Measurements from ENCODE around the gene GRIFIN.

GRIFIN gene

DNA sequence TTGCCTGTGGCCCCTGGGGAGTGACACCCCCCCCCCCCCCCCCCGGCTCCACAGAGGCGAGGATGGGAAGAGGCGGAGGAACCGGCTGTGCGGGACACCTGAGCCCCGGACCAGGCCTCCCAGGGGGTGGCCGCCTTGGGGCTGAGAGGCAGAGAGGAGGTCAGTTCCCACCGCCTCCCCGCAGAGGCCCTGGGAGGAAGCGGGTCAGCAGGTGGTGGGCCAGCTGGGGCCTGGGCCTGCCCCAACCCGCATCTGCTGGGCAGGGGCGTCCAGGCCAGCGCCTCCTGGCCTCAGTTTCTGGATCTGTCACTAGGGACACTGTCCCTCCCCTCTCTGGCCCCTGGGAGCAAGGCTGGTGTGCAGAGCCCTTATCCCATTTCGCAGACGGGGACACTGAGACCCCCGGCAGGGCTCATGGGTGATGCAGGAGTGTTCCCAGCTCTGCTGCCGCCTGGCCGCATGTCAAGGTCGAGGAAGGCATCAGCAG, 28.7 kb upstream of the GRIFIN start:
- no peak overlapping the region for H3K4me3 ChIP-seq (ENCODE audit: insufficient read depth, low read depth, low read length, poor library complexity, severe bottlenecking)
- H3K36me3 ChIP-seq (ENCODE audit: control insufficient read depth, insufficient read depth, low read length) = no peaks in the 10 kb centered on the region
- H3K27ac ChIP-seq (ENCODE audit: insufficient read depth, low read length, poor library complexity, severe bottlenecking) = no peak overlapping the region
- no peaks in the 10 kb centered on the region for H3K9me3 ChIP-seq (ENCODE audit: control insufficient read depth, low read length)
- H3K4me1 ChIP-seq (ENCODE audit: control insufficient read depth, insufficient read depth, low read length, poor library complexity, severe bottlenecking) = peaks cover 27% of the 10 kb centered on the region
- DNase-seq = no peak
- no peaks in the 10 kb centered on the region for H3K27me3 ChIP-seq (replicated peaks; ENCODE audit: control insufficient read depth, insufficient read depth, low read length, poor library complexity, severe bottlenecking)

DNA sequence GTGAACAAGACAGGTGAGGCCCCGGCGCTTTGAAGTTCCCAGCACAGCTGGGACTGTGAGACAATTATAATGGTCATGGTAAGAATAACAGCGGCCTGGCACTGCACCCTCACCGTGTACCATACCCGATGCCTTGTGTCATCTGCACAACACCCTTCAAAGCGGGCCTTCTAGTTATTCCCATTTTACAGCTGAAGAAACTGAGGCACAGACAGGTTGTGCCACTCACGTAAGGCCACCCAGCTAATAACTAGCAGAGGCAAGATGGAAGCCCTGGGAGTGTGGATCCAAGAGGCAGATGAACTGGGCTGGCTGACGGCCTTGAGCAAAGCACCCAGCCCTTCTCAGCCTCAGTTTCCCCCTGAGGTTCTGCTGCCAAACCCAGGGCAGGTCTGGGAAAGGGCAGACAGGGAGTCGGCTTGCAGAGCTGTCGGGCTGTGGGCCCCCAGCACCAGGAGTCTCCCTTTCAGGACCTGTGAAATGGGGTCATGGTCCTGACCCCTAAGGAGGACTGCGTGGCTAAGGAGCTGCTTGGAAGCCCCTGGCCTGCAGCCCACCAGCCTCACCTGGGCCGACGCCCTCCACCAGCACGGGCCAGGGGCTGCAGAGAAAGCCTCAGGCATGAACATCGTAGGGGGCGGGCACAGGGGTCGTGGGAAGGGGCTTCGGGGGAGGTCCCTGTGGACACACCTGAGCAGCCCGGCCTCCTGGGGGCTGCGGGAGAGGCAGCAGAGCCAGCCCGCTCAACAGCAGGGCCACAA, 28.1 kb upstream of the GRIFIN start:
- Histone ChIP-seq H3K9me3 (ENCODE audit: control insufficient read depth, low read length) (no peaks in the 10 kb centered on the region), H3K27me3 (replicated peaks; ENCODE audit: control insufficient read depth, insufficient read depth, low read length, poor library complexity, severe bottlenecking) (no peaks in the 10 kb centered on the region), H3K4me1 (ENCODE audit: control insufficient read depth, insufficient read depth, low read length, poor library complexity, severe bottlenecking) (peaks cover 21% of the 10 kb centered on the region), H3K36me3 (ENCODE audit: control insufficient read depth, insufficient read depth, low read length) (no peaks in the 10 kb centered on the region), H3K4me3 (ENCODE audit: insufficient read depth, low read depth, low read length, poor library complexity, severe bottlenecking) (no peak overlapping the region), H3K27ac (ENCODE audit: insufficient read depth, low read length, poor library complexity, severe bottlenecking) (no peak overlapping the region)
- DNase-seq = no peak

DNA sequence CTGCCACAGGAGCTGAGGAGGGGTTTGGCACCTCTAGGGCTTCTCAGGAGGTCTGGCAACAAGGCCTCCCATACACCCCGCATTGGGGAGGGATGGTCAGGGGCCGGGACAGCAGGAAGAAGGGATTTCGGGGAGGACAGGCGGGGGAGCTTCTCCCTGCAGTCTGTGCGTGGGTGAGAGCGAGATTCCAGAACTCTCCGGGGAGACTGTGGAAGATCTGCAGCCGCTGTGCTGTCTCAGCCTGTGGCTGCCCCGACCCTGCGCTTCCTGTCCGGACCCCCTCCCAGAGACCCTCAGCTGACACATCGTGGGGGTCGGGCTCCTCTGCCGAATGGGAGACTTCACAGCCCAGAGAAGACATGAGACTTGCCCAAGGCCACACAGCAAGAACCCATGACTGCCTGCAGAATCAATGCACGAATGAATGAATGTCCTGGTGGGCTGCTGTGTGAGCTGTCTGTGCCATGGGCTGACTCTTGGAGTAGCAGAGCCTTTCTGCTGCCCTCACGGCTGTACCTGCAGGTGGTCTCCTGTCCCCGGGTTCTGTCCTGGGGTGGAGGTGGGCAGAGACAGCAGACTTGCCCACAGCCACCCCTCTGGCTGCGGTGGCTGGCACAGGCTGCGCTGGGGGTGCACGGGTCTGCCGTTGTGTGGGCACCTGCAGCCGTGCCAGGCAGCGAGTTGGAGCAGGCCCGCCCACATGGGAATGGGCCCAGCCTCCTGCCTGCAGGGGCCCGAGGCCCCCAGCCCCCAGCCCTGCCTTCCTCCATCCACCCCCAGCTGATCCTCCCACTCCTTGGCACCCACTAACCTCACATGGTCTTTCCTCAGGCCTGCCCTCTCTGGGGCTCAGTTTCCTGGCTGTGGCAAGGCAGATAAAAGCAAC, 27.1 kb upstream of the GRIFIN start:
- no peak for DNase-seq
- Histone ChIP-seq H3K27ac (ENCODE audit: insufficient read depth, low read length, poor library complexity, severe bottlenecking) (no peak overlapping the region), H3K27me3 (replicated peaks; ENCODE audit: control insufficient read depth, insufficient read depth, low read length, poor library complexity, severe bottlenecking) (no peaks in the 10 kb centered on the region), H3K4me3 (ENCODE audit: insufficient read depth, low read depth, low read length, poor library complexity, severe bottlenecking) (no peak overlapping the region), H3K36me3 (ENCODE audit: control insufficient read depth, insufficient read depth, low read length) (no peaks in the 10 kb centered on the region), H3K9me3 (ENCODE audit: control insufficient read depth, low read length) (no peaks in the 10 kb centered on the region), H3K4me1 (ENCODE audit: control insufficient read depth, insufficient read depth, low read length, poor library complexity, severe bottlenecking) (peaks cover 12% of the 10 kb centered on the region)

DNA sequence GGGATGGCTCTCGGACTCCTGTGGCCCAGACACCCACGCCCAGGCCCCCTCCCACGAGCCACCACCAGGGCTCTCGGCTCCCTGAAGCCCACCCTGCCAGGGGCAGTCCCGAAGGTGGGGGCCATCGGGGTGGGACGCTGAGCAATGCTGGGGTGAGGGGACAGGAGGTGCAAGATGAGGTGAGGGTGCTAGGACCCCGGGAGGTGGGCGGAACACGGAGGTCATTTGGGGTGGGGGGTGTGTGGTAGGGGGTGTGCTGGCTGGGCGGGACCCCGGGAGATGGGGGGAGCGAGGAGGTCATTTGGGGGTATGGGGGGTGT, 26.4 kb upstream of the GRIFIN start:
- H3K27me3 ChIP-seq (replicated peaks; ENCODE audit: control insufficient read depth, insufficient read depth, low read length, poor library complexity, severe bottlenecking) = peaks cover 4% of the 10 kb centered on the region
- DNase-seq = no peak
- H3K36me3 ChIP-seq (ENCODE audit: control insufficient read depth, insufficient read depth, low read length) = no peaks in the 10 kb centered on the region
- no peaks in the 10 kb centered on the region for H3K9me3 ChIP-seq (ENCODE audit: control insufficient read depth, low read length)
- H3K4me1 ChIP-seq (ENCODE audit: control insufficient read depth, insufficient read depth, low read length, poor library complexity, severe bottlenecking) = peaks cover 5% of the 10 kb centered on the region
- no peak overlapping the region for H3K27ac ChIP-seq (ENCODE audit: insufficient read depth, low read length, poor library complexity, severe bottlenecking)
- H3K4me3 ChIP-seq (ENCODE audit: insufficient read depth, low read depth, low read length, poor library complexity, severe bottlenecking) = no peak overlapping the region

DNA sequence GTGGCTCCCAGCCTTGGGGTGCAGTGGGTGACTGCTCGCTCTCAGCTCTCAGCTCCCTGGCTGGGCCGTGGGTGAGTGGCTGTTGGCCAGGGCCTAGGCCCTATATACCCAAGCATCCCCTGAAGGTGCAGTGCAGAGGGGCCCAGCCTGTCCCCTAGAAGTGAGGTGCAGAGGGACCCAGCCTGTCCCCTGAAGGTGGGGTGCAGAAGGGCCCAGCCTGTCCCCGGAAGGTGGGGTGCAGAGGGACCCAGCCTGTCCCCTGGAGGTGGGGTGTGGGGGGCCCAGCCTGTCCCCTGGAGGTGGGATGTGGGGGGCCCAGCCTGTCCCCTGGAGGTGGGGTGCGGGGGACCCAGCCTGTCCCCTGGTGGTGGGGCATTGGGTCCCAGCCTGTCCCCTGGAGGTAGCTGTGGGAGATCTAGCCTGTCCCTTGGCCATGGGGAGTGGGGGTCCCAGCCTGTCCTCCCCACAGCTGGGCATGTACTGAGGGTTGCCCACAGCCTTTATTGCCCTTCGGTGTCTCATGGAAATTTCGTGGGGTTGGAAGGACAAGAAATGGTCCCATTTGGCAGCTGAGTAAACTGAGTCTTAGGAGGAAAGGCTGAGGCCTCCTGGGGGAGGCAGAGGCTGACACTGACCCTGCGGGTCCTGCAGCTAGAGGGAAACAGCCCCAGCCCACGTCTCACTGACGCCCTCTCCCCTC, 25.9 kb upstream of the GRIFIN start:
- Histone ChIP-seq H3K4me3 (ENCODE audit: insufficient read depth, low read depth, low read length, poor library complexity, severe bottlenecking) (no peak overlapping the region), H3K9me3 (ENCODE audit: control insufficient read depth, low read length) (no peaks in the 10 kb centered on the region), H3K4me1 (ENCODE audit: control insufficient read depth, insufficient read depth, low read length, poor library complexity, severe bottlenecking) (no peaks in the 10 kb centered on the region), H3K36me3 (ENCODE audit: control insufficient read depth, insufficient read depth, low read length) (no peaks in the 10 kb centered on the region), H3K27ac (ENCODE audit: insufficient read depth, low read length, poor library complexity, severe bottlenecking) (no peak overlapping the region), H3K27me3 (replicated peaks; ENCODE audit: control insufficient read depth, insufficient read depth, low read length, poor library complexity, severe bottlenecking) (peaks cover 8% of the 10 kb centered on the region)
- no peak for DNase-seq

DNA sequence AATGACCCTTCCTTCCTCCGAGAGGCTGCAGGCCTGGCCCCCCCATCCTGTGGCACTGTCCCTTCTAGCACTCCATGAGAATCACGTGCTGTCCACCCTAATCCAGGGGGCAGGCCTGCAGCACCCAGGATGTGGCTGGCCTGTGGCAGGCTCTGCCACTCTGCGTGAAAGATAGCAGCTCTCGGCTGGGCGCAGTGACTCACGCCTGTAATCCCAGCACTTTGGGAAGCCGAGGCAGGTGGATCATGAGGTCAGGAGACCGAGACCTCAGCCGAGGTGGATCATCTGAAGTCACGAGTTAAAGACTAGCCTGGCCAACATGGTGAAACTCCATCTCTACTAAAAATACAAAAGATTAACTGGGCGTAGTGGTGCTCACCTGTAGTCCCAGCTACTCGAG, 24.5 kb upstream of the GRIFIN start:
- Histone ChIP-seq H3K27me3 (replicated peaks; ENCODE audit: control insufficient read depth, insufficient read depth, low read length, poor library complexity, severe bottlenecking) (peaks cover 8% of the 10 kb centered on the region), H3K4me3 (ENCODE audit: insufficient read depth, low read depth, low read length, poor library complexity, severe bottlenecking) (no peak overlapping the region), H3K27ac (ENCODE audit: insufficient read depth, low read length, poor library complexity, severe bottlenecking) (no peak overlapping the region), H3K9me3 (ENCODE audit: control insufficient read depth, low read length) (no peaks in the 10 kb centered on the region), H3K36me3 (ENCODE audit: control insufficient read depth, insufficient read depth, low read length) (no peaks in the 10 kb centered on the region), H3K4me1 (ENCODE audit: control insufficient read depth, insufficient read depth, low read length, poor library complexity, severe bottlenecking) (no peaks in the 10 kb centered on the region)
- DNase-seq = no peak

DNA sequence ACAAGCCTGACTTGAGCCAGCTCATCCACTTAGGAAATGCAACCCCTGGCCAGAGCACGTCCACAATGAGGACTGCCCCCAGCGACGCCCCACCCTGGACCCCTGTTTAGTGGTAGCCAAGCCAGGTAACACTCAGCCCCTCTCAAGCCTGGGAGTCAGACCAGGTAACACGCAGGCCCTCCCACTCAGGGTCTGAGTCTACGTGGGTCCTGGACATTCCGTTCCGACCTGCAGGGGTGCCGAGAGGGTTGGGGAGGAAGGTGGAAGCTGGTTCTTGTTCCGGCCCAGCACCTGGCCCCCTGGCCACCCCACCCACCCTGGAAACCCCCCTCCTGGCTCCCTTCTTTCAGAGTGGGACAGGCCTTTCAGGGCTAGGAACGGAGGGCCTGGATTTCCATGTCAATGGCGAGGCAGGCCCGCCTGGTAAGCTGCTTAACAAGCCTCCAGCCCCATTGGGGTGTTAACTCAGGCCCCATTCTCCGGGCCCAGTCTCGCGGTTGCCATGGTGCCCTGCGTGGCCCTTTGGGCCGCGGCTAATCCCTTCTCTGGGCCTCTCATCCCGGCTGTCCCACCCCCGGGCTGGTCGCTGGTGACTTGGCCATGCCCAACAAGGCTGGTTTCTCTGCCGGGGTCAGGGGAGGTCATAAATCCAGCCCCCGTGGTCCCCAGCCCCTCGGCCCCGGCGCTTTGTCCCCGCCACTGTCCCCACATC, 23.7 kb upstream of the GRIFIN start:
- no peaks in the 10 kb centered on the region for H3K9me3 ChIP-seq (ENCODE audit: control insufficient read depth, low read length)
- no peaks in the 10 kb centered on the region for H3K36me3 ChIP-seq (ENCODE audit: control insufficient read depth, insufficient read depth, low read length)
- no peak overlapping the region for H3K4me3 ChIP-seq (ENCODE audit: insufficient read depth, low read depth, low read length, poor library complexity, severe bottlenecking)
- H3K27ac ChIP-seq (ENCODE audit: insufficient read depth, low read length, poor library complexity, severe bottlenecking) = no peak overlapping the region
- no peaks in the 10 kb centered on the region for H3K4me1 ChIP-seq (ENCODE audit: control insufficient read depth, insufficient read depth, low read length, poor library complexity, severe bottlenecking)
- peaks cover 8% of the 10 kb centered on the region for H3K27me3 ChIP-seq (replicated peaks; ENCODE audit: control insufficient read depth, insufficient read depth, low read length, poor library complexity, severe bottlenecking)
- no peak for DNase-seq

DNA sequence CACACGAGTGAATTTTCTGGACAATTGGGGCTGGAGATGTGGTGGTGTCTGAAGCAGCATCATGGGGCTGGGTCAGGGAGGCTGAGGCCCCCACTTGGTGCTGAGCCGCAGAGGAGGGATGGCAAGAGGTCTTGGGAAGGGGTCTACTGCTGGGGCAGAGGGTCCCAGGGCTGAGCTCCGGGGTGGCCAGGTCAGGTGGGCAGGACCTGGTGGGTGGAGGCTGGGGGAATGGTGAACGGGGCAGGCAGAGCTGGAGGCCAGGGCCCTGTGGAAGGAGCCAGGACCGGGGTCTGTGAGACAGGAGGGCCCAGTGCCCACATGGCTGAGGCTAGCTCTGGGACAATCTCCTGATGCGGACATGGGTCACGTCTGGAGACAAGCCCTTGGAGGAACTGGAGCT, 23.0 kb upstream of the GRIFIN start:
- DNase-seq = no peak
- Histone ChIP-seq H3K27me3 (replicated peaks; ENCODE audit: control insufficient read depth, insufficient read depth, low read length, poor library complexity, severe bottlenecking) (peaks cover 8% of the 10 kb centered on the region), H3K9me3 (ENCODE audit: control insufficient read depth, low read length) (no peaks in the 10 kb centered on the region), H3K36me3 (ENCODE audit: control insufficient read depth, insufficient read depth, low read length) (no peaks in the 10 kb centered on the region), H3K4me1 (ENCODE audit: control insufficient read depth, insufficient read depth, low read length, poor library complexity, severe bottlenecking) (no peaks in the 10 kb centered on the region), H3K27ac (ENCODE audit: insufficient read depth, low read length, poor library complexity, severe bottlenecking) (no peak overlapping the region), H3K4me3 (ENCODE audit: insufficient read depth, low read depth, low read length, poor library complexity, severe bottlenecking) (no peak overlapping the region)

DNA sequence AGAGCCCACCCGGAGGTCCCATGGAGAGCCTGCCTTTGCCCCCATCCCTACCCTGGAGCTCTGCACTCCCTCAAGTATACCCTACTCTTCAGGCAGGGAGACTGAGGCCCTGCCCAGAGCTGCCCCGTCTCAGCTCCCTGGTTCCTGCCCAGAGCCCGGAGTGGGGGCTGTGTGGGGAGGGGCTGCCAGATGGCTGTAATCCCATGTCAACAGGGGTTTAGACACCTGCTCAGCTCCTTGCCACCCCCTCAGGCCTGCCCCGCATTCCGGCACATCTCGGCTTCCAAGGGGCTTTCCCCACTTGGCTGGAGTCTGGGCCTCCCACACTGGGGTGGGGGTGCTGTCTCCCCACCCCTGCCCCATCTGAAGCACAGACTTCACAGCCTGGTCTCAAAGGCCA, 22.5 kb upstream of the GRIFIN start:
- DNase-seq = no peak
- H3K4me1 ChIP-seq (ENCODE audit: control insufficient read depth, insufficient read depth, low read length, poor library complexity, severe bottlenecking) = no peaks in the 10 kb centered on the region
- peaks cover 8% of the 10 kb centered on the region for H3K27me3 ChIP-seq (replicated peaks; ENCODE audit: control insufficient read depth, insufficient read depth, low read length, poor library complexity, severe bottlenecking)
- H3K36me3 ChIP-seq (ENCODE audit: control insufficient read depth, insufficient read depth, low read length) = no peaks in the 10 kb centered on the region
- no peak overlapping the region for H3K4me3 ChIP-seq (ENCODE audit: insufficient read depth, low read depth, low read length, poor library complexity, severe bottlenecking)
- no peaks in the 10 kb centered on the region for H3K9me3 ChIP-seq (ENCODE audit: control insufficient read depth, low read length)
- H3K27ac ChIP-seq (ENCODE audit: insufficient read depth, low read length, poor library complexity, severe bottlenecking) = no peak overlapping the region
